Measurements from ENCODE around the gene PTGER2. TPM values are rescaled to one million over a fixed set of nuclear protein-coding genes. Genes with fewer than 3 reads are reported as not detected.

PTGER2 gene
- total RNA-seq, 6 experiments from 2014 or later = 0.28 to 0.73 (median 0.37) TPM

DNA sequence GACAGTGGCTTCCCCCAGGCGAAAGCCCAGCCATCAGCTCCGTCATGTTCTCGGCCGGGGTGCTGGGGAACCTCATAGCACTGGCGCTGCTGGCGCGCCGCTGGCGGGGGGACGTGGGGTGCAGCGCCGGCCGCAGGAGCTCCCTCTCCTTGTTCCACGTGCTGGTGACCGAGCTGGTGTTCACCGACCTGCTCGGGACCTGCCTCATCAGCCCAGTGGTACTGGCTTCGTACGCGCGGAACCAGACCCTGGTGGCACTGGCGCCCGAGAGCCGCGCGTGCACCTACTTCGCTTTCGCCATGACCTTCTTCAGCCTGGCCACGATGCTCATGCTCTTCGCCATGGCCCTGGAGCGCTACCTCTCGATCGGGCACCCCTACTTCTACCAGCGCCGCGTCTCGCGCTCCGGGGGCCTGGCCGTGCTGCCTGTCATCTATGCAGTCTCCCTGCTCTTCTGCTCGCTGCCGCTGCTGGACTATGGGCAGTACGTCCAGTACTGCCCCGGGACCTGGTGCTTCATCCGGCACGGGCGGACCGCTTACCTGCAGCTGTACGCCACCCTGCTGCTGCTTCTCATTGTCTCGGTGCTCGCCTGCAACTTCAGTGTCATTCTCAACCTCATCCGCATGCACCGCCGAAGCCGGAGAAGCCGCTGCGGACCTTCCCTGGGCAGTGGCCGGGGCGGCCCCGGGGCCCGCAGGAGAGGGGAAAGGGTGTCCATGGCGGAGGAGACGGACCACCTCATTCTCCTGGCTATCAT, 663 bp downstream of the PTGER2 start:
- DNase-seq = no peak
- Mint-ChIP-seq H3K9me3 (no peaks in the 10 kb centered on the region), H3K4me3 (peak overlapping the region; percentile 89), H3K27me3 (ENCODE audit: insufficient read depth) (peaks cover 24% of the 10 kb centered on the region), H3K27ac (no peak overlapping the region; the same call in 1 of the 2 replicates), H3K4me1 (ENCODE audit: low read depth) (peaks cover 25% of the 10 kb centered on the region), H3K36me3 (ENCODE audit: low read depth) (no peaks in the 10 kb centered on the region)
- TF ChIP-seq, protein P1, sequence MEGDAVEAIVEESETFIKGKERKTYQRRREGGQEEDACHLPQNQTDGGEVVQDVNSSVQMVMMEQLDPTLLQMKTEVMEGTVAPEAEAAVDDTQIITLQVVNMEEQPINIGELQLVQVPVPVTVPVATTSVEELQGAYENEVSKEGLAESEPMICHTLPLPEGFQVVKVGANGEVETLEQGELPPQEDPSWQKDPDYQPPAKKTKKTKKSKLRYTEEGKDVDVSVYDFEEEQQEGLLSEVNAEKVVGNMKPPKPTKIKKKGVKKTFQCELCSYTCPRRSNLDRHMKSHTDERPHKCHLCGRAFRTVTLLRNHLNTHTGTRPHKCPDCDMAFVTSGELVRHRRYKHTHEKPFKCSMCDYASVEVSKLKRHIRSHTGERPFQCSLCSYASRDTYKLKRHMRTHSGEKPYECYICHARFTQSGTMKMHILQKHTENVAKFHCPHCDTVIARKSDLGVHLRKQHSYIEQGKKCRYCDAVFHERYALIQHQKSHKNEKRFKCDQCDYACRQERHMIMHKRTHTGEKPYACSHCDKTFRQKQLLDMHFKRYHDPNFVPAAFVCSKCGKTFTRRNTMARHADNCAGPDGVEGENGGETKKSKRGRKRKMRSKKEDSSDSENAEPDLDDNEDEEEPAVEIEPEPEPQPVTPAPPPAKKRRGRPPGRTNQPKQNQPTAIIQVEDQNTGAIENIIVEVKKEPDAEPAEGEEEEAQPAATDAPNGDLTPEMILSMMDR (IDR thresholded peaks at IDR 0.05) = no peak

DNA sequence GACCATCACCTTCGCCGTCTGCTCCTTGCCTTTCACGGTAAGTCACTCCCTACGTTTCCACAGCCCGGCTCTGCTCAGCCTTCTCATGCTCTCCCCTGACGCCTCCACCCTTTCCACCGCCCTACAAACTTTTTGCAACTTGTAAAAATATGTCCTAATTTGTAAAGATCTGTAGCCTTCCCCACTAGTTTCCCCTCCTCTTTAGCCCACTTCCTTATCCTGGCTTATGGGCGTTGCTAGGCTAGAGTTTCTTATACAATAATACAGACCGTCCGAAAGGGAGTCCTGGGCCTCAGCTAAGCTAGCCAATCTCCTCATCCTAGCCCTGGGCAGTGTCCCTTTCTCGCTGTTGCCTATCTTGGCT, 1.2 kb downstream of the PTGER2 start:
- Mint-ChIP-seq H3K9me3 (no peaks in the 10 kb centered on the region), H3K4me3 (peak overlapping the region; percentile 89), H3K27me3 (ENCODE audit: insufficient read depth) (peaks cover 20% of the 10 kb centered on the region), H3K36me3 (ENCODE audit: low read depth) (no peaks in the 10 kb centered on the region), H3K4me1 (ENCODE audit: low read depth) (peaks cover 25% of the 10 kb centered on the region), H3K27ac (no peak overlapping the region)
- TF ChIP-seq, protein P1 (IDR thresholded peaks at IDR 0.05) = no peak
- DNase-seq = no peak

DNA sequence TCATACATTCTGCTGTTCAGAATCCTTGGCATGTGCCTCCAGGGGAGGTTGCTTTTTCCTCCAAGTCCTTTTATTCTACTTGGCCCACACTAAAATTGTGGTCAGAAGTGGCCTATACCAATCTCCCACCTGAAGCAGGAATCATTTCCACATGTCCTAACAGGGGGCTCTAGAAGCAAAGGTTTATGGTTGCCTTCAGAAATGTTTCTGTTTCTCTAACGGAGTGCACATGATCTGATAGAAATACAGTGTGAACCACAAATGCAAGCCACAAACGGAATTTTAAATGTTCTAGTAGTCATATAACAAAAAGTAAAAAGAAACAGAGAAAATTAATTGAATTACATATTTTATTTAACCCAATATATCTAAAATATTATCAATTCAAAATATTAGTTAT, 4.0 kb downstream of the PTGER2 start:
- Mint-ChIP-seq H3K27ac (no peak overlapping the region), H3K36me3 (ENCODE audit: low read depth) (peaks cover 18% of the 10 kb centered on the region), H3K4me1 (ENCODE audit: low read depth) (peaks cover 25% of the 10 kb centered on the region), H3K27me3 (ENCODE audit: insufficient read depth) (peaks cover 20% of the 10 kb centered on the region), H3K4me3 (no peak overlapping the region), H3K9me3 (peaks cover 16% of the 10 kb centered on the region)
- no peak for DNase-seq
- TF ChIP-seq, protein P1 (IDR thresholded peaks at IDR 0.05) = no peak

DNA sequence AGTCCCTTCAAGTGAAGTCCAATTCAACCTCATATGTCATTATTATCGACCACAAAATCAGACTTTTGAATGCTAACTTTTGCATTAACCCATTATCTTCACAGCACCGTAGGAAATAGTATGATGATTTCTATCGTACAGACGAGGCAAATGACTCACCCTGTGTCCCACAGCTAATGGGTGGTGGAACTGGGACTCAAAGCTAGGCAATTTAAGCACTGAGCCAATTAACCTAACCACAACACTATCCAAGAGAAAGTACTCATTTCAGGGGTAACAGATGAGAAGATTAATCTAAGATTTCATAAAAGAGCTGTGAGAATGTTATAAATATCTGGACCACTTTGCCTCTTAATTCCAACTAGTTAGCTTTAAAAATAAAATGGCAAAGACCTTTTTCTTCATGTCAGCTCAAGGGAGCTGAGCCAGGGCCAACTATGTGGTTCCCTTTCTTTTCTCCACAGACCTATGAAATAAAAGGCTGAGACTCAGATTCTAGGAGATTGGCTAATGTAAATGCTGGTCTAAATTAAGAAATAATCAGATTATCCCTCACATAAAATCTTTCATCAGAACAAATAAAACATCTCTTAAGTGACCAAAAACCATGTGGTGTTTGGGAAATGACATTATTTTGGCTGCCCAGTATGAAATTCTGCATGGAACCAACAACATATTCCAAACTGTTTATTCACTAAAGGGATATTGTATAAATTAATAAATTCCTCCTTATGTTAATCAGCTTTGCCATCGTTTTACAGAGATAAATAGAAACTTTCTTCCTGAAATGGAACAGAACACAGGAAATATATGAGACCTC, 4.9 kb downstream of the PTGER2 start:
- H3K27me3 Mint-ChIP-seq (ENCODE audit: insufficient read depth) = peaks cover 16% of the 10 kb centered on the region
- peaks cover 20% of the 10 kb centered on the region for H3K36me3 Mint-ChIP-seq (ENCODE audit: low read depth)
- peaks cover 18% of the 10 kb centered on the region for H3K4me1 Mint-ChIP-seq (ENCODE audit: low read depth)
- peaks cover 18% of the 10 kb centered on the region for H3K9me3 Mint-ChIP-seq
- TF ChIP-seq, protein P1 (IDR thresholded peaks at IDR 0.05) = no peak
- DNase-seq = no peak
- no peak overlapping the region for H3K4me3 Mint-ChIP-seq
- no peak overlapping the region for H3K27ac Mint-ChIP-seq

DNA sequence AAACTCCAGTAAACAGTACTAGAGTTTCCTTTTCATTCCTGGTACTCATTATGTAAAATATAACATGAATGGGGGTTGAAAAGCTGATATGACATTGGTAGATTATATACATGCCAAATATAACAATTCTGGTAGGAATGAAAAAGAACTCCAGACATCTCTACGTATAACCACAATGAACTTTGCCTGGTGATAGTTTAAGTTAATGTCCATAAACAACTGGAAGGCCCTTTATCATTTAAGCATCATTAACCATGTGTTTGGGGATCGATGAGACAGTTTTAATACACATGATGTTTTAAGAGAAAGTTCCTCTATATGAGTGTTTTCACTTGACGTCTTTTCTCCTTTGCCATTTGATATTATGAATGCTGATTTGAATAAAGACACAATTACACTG, 5.8 kb downstream of the PTGER2 start:
- H3K27ac Mint-ChIP-seq = no peak overlapping the region
- DNase-seq = no peak
- H3K4me3 Mint-ChIP-seq = no peak overlapping the region
- H3K36me3 Mint-ChIP-seq (ENCODE audit: low read depth) = peaks cover 20% of the 10 kb centered on the region
- TF ChIP-seq, protein P1 (IDR thresholded peaks at IDR 0.05) = no peak
- H3K9me3 Mint-ChIP-seq = peaks cover 18% of the 10 kb centered on the region
- H3K4me1 Mint-ChIP-seq (ENCODE audit: low read depth) = peaks cover 13% of the 10 kb centered on the region
- H3K27me3 Mint-ChIP-seq (ENCODE audit: insufficient read depth) = peaks cover 15% of the 10 kb centered on the region

All from HFFc6 (cell line).